RWPE1 (cell line): Measurements from ENCODE around the gene CCNE1.
"Not testable (repeated sequence)": the region's sequence is repeated elsewhere in the genome, so short reads cannot be mapped to it uniquely, and the experiment has no call there.

Experiments used
- CTCF ChIA-PET: fragments of 350-600 bp; sonication (Branson Sonifier 250); formaldehyde crosslinking; extraction: SDS; loops from one replicate; lab custom pipeline; 2021; lab: Yijun Ruan, JAX
- POLR2A ChIA-PET: fragments of 400-600 bp; formaldehyde crosslinking; extraction: SDS; loops from one replicate; lab custom pipeline; 2020; ENCODE audit warnings: antibody characterized with exemption; ENCODE audit not compliant: low non-redundant PET; lab: Yijun Ruan, JAX
- DNase-seq: peaks from one replicate; pipeline ENCODE4 v3.0.0; 2012; ENCODE audit warnings: low spot score
- H3K27ac ChIP-seq: fragments of 450-650 bp; 2 replicates; pipeline ENCODE4 v1.5.1; 2017
- CTCF ChIP-seq: fragments of 450-650 bp; conservative IDR thresholded peaks from 2 replicates; pipeline ENCODE4 v1.5.1; 2017; ENCODE audit warnings: low read depth, mild to moderate bottlenecking

Gene CCNE1

GRCh38 chr19:29795461-29796172, 16.2 kb upstream of the CCNE1 start:
- no peak for TF ChIP-seq CTCF
- no peak for DNase-seq
- no peak overlapping the region for H3K27ac ChIP-seq
- CTCF ChIA-PET: interaction anchor here (1.2 kb wide), 1 partner anchor 62 kb away, joined by 3 read pairs; no protein-coding TSS in a partner anchor
- POLR2A ChIA-PET: no interaction called here

- CTCF ChIA-PET: interaction anchor here (1.2 kb wide), 1 partner anchor 62 kb away, joined by 3 read pairs; no protein-coding TSS in a partner anchor
- TF ChIP-seq CTCF: no peak
- H3K27ac ChIP-seq: no peak overlapping the region
- no peak for DNase-seq
- POLR2A ChIA-PET: no interaction called here
Measured at GRCh38 chr19:29796173-29796573, 15.6 kb upstream of the CCNE1 start.

GRCh38 chr19:29798774-29799497, 12.9 kb upstream of the CCNE1 start:
- ChIA-PET CTCF (no interaction called here), POLR2A (interaction anchor here (0.6 kb wide), 1 partner anchor 30 kb away, joined by 5 read pairs; no protein-coding TSS in a partner anchor)
- DNase-seq: no peak
- no peak for TF ChIP-seq CTCF
- no peak overlapping the region for H3K27ac ChIP-seq

- TF ChIP-seq CTCF: no peak
- no peak overlapping the region for H3K27ac ChIP-seq
- ChIA-PET POLR2A (no interaction called here), CTCF (no interaction called here)
- DNase-seq: no peak
Measured at GRCh38 chr19:29800100-29800825, 11.5 kb upstream of the CCNE1 start.

GRCh38 chr19:29803951-29804350, 7.8 kb upstream of the CCNE1 start:
- H3K27ac ChIP-seq, DNase-seq, POLR2A ChIA-PET, CTCF ChIA-PET: not testable (repeated sequence)

- H3K27ac ChIP-seq: no peak overlapping the region
- ChIA-PET POLR2A (no interaction called here), CTCF (no interaction called here)
- DNase-seq: no peak
- no peak for TF ChIP-seq CTCF
Measured at GRCh38 chr19:29804493-29804892, 7.3 kb upstream of the CCNE1 start.
